Kasumi-1 (cell line): ENCODE results near the gene IGF2.

Source experiments
- DNase-seq, 2 experiments: peaks; one replicate each; lab custom pipeline; 2025; lab: John Stamatoyannopoulos, UW

IGF2 gene

DNA sequence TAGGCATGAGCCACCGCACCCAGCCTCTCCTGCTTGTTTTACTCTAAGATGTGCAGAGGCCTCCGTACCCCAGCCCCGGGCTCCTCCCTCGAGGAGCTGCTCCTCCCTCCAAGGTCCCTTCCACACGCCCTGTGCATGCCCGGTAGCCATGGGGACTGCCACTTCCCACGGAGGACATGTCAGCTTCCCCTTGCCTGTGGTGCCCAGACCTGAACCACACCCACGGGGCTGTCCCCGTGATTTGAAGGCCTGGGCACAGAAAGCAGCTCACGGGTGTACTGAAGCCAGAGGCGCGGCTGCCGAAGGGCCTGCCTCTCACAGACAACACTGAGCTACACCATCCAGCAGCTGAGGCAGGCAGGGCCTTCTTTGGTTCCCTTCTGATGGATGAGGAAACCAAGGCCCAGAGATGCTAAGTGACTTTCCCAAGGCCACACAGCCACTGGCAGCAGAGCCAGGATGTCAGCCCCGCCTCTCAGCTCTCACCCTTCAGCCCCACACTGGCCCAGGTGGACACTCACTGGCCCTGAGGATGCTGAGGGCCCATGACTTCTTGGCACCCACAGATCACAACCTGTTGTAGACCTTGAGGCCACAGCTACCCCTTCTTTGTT, 14.5 kb upstream of the IGF2 start:
- DNase-seq: no peak

DNA sequence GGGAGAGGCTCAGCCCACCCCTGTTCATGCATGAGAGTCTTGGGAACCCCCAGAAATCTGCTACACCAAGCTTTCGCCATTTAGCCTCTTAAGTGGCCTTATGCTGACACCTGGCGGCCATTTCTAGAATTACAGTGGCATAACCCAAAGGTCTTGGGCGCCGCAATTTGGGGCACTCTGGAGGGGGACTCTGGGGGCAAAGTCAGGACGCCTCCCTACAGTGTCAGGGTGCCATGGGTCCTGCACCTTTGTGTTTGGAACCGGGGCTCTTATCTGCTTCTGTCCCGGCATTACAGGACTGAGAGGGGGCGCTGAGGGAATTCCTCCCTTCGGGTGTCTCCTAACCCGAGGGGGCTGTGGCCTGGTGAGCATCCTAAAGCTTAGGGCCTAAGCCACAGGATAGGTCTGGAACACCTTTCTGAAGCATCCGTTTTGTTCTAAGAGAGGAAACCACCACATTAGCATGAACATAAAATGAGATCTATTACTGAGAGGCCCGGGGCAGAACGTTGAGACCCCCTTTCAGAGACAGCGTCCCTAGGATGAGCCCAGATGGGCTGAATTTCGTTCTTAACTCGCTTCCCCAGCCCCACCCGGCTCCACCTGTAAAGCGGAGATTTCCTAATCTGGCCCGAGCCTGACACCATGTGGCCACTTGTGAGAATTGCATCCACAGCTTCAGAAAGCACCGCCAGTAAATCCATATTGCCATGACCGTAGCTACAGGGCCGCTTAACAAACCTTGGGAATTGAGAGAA, 12.5 kb upstream of the IGF2 start:
- DNase-seq: peak; percentile 81 to 87

DNA sequence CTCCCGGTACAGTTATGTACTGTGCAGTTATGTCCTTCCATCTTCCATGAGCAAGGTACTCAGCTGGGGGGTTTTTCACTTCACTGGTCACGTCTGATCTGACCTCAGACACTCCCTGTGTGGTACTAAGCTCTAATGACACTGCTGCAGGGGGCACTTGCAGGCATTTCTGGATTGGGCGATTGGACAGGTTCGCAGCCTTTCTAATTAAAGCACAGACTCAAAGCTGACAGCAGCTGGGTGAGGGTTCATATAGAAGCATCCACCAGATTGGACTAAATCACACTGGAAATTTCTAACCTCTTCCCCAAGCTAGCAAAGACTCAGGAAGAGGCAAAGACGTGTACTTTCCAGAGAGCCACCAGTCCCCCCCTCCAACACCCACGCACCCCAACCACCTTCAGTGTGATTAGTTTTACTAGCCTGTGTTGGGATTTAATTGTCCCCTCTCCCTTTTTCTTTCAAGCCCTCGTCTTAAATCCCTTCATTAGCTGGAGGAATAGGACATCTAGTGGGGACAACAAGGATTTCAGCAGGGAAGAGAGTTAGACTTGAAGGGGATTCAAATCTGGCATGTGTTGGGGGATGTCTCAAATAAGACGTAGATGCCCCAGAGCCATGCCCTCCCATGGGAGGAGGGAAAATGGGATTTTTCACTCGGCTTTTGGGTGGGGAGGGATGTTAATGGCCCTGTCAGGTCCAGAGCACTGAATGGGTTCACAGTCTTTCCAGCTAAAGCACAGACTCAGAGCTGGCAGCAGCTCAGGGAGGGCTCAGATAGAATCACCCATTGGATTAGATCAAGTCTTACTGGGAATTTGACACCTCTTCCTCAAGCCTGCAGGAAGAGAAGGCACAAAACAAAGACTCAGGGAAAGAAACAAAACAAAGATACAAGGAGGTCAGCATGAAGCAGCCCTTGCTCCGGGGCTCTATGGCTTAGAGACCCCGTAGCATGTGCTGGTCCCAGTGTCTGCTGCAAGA, 11.0 kb upstream of the IGF2 start:
- DNase-seq: peak; percentile 78

DNA sequence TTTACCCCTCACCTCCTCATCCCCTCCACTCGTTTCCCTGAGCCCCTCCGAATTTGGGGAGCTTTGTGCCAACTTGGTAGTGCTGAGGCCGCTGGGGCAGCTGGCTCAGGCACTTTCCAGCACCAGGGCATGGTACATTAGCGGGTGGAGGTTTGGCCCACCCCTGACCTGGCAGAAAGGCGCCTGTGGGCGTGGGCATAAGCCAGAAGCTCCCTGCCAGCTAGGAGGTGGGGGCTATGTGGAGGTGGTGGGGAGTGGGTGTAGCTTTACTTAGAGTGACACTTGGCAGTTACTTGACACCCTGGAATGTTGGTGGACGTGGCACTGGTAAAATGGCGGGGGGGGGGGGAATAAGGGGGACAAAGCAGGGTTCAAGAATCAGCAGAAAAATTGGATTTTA, 10.3 kb upstream of the IGF2 start:
- no peak for DNase-seq

DNA sequence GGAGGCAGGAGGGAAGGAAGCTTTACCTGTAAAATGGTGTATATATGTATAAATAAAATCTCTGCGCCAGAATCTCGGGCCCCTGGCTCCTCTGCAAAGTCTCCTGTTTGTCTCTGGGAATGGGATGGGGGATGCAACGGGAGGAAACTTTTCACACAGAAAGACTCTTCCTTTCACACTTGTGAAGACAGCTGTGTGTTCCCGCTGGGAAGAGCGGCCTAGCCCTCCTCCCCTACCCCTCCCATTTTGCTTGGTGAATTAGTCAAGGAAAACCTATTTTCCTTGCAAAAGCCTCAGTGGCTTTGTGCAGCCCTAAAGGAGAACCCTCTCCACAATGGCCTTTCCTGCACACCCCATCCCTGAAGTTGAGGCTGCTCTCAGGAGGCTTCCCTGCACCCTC, 9.4 kb upstream of the IGF2 start:
- no peak for DNase-seq

DNA sequence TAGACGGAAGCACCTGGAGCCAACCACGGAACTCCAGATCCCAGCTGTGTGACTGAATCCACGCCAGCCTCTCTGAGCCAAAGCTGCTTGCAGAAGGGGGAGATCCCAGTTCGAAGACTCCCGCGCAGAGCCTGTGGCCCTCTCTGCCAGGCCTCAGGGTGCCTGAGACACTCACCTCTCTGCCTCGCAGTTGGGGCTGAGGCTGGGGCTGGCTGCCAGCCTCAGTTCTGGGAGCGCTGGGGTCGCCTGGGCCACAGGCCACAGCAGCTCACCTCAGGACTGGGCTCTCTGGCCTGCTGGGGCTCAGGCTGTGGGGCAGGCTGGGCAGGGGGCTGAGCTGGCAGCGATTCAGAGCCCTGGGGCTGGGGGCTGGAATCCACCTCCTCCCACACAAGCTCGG, 8.2 kb upstream of the IGF2 start:
- DNase-seq: no peak

DNA sequence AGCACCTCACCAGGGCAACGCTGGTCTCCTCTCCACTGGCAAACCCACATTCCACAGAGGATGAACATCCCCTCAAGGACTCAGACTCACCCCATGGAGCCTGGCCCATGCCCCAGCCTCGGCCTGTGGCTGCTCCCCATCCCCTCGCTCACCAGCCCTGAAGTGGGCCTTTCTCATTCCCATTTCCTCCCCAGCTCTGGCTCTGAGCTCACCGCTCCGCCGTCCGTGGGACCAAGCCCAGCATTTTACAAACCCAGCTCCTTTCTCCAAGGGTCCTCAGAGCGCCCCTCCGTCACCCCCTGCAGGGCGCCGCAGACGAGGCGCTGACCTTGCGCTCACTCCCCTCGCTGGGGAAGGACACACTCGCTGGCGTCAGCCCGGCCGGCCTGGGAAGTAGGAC, 6.9 kb upstream of the IGF2 start:
- no peak for DNase-seq

DNA sequence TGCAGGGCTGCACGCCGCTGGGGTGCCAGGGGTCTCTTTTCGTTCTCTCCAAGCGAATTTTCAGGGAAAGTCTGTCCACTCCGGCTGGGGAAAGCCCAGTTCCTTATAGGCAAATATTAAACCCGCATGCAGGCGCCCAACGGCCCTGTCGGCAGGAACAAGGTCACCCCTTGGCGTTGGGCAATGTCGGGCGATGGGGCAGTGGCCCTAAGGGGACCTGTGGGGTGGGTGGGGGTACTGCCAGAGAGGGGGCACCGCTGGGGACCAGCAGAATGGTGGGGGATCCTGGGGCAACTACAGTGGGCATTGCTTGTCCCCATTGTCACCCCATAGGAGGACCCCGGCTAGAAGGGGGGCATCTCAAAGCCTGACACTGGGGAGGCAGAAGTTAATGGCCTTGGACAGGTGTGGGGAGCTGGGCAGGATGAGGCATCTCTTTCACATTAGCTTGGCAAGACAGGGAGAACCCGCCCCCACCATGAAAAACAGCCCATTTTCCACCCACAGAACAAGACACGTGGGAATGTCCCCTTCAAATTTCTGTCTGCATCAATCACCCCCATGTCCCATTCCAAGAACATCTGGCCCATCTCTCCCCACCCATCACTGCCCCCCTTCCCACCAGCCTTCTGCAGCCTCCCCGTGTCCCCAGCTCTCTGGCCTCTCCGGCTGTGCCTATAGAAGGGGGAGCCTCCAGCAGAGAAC, 5.5 kb upstream of the IGF2 start:
- DNase-seq: no peak

DNA sequence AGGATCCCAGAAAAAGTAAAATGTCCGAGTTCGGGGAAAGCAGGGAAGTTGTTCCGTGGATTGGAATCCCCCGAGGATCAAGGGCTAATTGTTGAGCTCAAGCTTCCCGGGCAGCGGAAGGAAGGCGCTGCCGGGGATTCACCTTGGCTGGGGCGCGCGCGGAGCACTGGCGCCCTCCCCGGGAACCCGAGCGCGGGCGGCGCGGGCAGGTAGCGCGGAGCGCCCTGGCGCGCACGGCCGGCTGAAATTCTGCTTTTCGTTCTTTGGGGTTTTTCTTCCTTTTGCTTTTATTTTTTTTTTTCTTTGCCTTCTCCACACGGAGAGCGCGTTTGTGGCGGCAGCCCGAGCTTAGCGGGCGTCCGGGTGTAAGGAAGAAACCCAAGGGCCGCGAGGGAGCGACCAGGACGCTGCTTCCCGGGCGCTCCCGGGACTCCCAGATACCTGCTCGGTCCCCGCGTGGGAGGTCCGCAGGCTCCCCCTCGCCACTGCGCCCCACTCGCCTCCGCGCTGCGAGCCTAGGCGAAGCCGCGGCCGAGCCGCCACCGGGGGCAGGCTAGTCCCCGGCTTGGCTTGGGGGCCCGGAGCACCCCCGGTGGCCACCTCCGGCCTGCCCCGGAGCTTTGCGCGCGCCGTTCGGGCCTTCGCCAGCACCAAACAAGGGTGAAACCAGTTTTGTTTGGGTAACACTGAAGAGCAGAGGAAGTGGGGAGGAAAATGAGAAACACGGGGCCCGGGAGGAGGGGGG, 4.8 kb upstream of the IGF2 start:
- DNase-seq: no peak

DNA sequence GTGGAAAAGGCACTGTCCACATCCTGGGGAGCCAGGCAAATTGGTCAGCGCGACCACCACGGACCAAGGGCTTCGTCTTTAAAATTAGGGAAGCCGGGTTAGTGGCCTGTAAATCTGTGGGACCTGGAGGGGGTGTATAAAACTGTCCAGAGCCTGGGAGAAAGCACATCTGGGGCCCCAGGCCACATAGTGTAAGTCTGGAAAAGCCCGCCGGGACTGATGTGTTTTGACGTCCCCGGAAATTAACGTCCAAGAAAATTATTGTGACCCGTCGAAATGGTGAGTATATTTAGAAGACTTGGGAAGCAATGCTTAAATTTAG, 4.2 kb upstream of the IGF2 start:
- no peak for DNase-seq

DNA sequence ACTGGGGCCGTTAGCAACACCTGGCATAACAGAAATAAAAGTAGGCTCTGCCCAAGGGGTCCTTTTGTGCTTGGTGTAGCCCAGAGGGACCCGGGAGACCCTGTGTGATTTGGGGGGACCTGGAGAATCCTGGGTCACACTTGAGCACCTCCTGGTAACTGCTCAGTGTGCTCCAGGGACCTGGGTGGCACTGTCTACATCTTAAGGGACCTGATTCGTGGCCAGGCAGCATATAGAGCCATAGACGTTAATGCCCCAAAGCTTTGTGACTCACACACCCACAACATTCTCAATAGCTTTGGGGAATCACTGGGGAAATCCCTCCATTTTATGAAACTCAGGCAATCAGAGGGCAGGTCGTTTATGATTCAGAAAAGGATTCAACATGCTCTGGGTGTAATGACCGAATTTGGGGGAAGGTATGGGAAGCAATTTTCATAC, 3.6 kb upstream of the IGF2 start:
- no peak for DNase-seq

DNA sequence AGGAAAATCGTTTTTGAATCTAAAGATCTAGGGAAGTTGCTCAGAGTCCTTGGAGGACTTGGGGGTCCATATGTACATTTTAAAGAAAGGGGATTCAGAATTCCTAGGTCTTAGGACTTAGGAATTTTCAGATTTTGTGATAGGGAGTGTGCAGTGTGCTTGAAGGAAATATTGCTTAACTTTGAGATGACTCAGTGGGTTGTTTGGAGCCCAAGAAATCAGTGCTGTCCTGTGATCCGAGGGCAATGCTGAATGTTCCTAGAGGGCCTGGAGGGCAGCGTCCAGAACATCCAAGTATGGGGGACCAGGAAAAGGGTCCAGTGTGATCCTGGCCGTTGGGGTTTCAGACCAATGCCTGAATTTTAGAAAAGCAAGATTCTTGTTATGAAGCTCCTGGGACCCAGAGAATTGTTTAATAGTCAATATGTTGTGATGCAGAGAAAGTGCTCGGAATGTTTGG, 3.1 kb upstream of the IGF2 start:
- DNase-seq: no peak

DNA sequence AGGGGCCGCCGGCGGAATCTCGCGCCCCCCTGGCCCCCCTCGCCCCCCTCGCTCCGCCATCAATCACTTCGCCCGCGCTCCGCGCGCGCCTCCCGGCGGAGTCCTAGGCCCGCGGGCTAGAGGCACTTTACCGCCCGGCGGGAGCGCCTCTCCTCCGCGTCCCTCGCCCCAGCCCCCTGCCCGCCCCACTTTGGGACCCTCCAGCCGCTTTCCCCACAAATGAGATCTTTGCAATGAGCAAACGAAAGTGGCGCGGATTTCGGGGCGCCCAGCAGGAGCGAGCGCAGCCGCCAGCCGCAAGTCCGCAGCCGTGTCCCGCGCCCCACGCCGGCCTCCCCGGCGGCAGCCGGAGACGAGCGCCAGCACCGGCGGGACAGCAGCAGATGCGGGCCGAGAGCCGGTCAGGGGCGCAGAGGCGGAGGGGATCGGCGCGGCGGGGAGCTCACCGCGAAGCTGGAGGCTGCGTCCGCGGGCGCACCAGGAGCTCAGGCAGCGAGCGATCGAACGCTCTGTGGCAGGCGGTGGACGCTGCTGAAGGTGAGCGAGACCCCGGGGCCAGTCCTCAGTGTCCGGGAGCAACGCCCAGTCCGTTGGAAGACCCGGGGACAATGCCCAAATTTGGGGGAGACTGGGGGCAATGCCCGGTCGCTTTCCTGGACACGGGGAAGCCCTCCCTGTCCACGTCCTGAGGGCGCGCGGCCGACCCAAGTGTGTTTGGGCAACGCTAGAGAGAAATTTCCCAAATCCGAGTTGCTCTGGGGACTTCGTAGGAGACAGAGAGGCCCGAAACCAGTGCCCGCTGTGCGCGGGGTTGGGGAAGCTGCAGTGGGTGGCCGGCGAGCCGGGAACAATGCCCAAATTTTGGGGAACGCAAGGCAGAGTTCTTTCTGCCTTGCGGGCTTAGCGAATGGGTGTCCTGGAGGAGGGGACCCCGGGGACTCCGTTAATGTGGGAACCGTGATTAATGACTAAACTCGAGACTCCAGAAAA, 1.5 kb upstream of the IGF2 start:
- no peak for DNase-seq

DNA sequence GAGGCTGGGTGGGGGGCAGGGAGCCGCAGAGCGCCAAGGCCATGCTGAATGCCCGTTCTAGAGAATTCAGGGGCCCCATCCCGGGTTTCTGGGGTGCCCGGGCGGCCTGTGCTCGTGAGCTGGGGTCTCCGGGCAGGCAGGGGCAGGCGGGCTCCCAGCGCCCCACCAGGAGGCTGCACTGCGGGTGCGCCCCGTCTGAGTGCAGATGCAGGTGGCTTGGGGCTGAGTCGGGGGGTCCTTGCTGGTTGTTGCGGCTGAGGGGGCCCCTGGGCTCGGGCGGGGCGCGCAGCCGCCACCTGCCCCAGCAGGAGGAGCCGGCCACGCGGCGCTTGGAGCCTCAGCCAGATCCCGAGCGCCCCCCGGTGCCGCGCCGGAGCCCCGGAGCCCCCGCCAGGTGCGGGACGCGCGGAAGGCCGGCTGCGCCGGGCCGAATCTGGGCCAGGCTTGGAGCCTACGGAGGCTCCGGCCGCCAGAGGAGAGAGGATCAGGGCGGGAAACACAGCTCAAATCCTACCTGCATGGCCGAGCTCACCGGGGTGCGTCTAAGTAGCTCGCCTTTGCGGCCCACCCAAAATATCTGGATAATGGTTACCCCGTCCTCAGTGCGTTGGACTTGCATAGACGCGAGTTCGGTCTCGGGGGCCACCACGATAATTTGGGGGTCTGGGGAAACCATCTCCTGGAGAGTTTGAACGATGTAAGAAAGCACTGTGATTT, 590 bp upstream of the IGF2 start:
- no peak for DNase-seq

DNA sequence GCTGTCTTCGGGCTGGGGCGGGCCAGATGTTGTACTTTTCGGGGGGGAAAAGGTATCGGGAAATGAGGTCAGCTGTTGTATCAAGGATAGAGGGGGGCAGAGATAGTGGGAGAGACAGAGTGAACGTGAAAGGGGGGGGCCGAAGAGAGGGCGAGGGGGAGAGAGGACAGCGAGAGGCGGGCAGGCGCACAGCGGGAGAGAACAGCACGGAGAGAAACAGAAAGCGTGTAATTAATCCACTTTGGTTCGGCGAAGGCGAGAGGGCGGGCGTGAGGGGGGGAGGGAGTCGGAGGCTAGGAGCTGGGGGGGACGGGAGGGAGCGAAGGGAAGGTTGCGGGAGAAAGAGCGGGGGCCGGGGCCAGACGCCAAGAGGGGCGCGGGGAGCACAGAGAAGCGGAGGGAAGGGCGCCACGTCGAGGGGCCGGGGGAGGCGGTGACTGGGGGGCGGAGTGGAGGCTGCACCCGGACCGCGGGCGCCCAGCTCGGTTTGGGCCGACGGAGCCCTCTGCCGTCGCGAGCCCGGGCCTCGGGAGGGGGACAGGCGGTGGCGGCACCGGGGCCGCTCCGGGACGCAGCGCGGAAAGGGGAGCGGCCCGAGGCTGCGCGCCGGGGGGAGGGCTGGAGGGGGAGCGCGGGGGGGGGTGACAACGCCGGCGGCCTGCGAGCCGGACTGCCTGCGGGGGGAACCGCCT, 612 bp downstream of the IGF2 start:
- no peak for DNase-seq

DNA sequence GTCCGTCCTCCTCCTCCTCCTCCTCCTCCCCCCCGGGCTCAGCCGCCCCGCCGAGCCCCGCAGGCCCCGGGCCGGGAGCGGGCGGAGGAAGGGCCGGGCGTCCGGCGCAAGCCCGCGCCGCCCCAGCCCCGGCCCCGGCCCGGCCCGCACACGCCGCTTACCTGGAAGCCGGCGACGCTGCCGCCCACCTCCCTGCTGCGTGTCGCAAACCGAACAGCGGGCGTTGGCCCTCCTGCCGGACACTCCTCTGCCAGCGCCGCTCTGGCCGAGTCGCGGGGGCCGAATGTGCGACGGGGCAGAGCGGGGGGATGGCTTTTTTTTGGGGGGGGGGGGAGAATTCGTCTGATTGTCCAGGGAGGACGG, 1.1 kb downstream of the IGF2 start:
- no peak for DNase-seq

DNA sequence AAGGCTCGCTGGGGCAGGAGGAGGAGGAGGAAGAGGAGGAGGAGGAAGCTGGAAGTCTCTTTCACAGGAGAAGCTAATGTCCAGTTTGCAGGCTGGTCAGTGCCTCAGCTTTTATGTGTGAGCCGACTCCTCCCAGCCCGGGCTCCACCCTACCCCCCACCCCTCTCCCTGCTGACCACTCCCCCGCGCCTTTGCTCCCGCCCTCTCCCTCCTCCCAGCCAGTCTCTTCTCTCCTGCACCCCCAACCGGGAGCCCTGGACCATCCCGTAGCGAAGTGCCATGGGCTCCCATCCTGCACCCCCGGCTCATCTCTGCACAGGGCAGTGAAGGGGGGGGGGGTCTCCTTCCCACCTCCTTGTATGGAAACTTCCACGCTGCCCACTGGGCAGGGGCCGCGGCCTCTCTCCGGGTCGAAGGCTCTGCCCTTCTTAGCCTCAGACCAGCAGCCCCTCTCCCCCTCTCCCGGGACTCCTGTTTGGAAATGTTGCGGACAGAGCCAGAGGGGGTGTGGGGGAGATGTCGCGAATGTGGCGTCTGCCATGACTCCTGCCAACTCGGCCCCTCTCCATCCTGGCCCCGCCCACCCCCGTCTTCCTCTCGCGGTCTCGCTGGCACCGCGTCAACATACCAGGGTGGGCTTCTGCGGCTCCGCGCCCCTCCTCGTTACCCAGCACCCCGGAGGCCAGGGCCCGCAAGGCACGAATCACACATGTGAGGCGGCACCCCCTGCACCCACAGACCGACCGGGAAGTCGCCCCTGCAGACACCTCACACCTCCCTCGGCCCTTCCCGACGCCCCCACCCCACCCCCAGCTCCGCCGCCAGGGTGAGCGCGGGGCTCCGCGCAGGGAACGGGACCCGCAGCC, 1.8 kb downstream of the IGF2 start:
- DNase-seq: no peak

DNA sequence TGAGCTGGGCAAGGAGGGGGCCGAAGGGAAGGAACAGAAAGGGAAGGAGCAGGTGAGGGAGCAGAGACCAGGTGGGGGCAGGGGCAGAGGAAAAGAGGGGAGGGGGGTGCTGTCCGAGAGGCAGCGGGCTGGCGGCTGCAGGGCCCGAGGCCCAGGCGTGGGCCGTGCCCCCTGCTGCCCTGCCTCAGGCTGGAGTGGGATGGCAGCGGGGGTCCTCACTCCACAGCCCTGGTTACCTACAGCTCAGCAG, 2.3 kb downstream of the IGF2 start:
- no peak for DNase-seq
